HEK293T (cell line): ENCODE measurements around the gene SCYL2.

Source experiments
- BHLHE40 ChIP-seq: fragments of 450-650 bp; IDR thresholded peaks from 2 replicates; pipeline ENCODE4 v1.6.1; 2016; ENCODE audit warnings: mild to moderate bottlenecking, moderate library complexity, borderline replicate concordance
- CTBP1 ChIP-seq: fragments of 450-650 bp; IDR thresholded peaks from 2 replicates; pipeline ENCODE4 v1.6.1; 2016; ENCODE audit warnings: borderline replicate concordance
- ELF4 ChIP-seq: fragments of 450-650 bp; IDR thresholded peaks from 2 replicates; pipeline ENCODE4 v1.6.1; 2017; ENCODE audit warnings: antibody characterized with exemption
- FOXA1 ChIP-seq: fragments of 450-650 bp; IDR thresholded peaks from 2 replicates; pipeline ENCODE4 v1.6.1; 2016; ENCODE audit warnings: mild to moderate bottlenecking
- FOXK2 ChIP-seq: fragments of 450-650 bp; IDR thresholded peaks from 2 replicates; pipeline ENCODE4 v1.6.1; 2016; ENCODE audit warnings: mild to moderate bottlenecking
- FOXM1 ChIP-seq: fragments of 450-650 bp; IDR thresholded peaks from 2 replicates; pipeline ENCODE4 v1.6.1; 2017; ENCODE audit warnings: mild to moderate bottlenecking, borderline replicate concordance
- HDGF ChIP-seq: fragments of 450-650 bp; IDR thresholded peaks from 2 replicates; pipeline ENCODE4 v1.6.1; 2017; ENCODE audit warnings: antibody characterized with exemption, borderline replicate concordance
- LEF1 ChIP-seq: fragments of 450-650 bp; IDR thresholded peaks from 2 replicates; pipeline ENCODE4 v1.6.1; 2017; ENCODE audit warnings: mild to moderate bottlenecking, borderline replicate concordance
- NFRKB ChIP-seq: fragments of 450-650 bp; IDR thresholded peaks from 2 replicates; pipeline ENCODE4 v1.6.1; 2016; ENCODE audit warnings: mild to moderate bottlenecking, moderate library complexity
- PKNOX1 ChIP-seq: fragments of 450-650 bp; IDR thresholded peaks from 2 replicates; pipeline ENCODE4 v1.6.1; 2016
- SP1 ChIP-seq: fragments of 450-650 bp; IDR thresholded peaks from 2 replicates; pipeline ENCODE4 v1.6.1; 2017
- SUZ12 ChIP-seq: fragments of 450-650 bp; IDR thresholded peaks from 2 replicates; pipeline ENCODE4 v1.6.1; 2016; ENCODE audit warnings: mild to moderate bottlenecking
- TARDBP ChIP-seq: fragments of 450-650 bp; IDR thresholded peaks from 2 replicates; pipeline ENCODE4 v1.6.1; 2016
- ZNF384 ChIP-seq: fragments of 450-650 bp; IDR thresholded peaks from 2 replicates; pipeline ENCODE4 v1.6.1; 2016

DNA sequence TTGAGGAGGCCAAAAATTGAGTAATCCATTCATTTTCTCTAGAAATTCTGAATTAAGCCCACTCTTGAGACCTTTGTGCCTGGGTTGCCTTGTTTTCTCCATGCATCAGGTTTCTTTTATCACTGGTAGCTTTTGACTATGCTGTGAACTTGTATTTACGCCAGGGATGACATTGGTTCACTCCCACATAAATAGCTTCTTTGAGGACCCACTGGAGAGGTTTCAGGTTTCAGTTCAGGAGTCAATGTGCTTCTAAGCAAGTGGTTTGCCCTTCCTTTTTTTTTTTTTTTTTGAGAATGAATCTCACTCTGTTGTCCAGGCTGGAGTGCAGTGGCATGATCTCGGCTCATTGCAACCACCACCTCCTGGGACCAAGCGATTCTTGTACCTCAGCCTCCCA is 79.7 kb downstream of the SCYL2 start:
- TF ChIP-seq FOXK2 (no peak), SP1 (no peak), TARDBP (no peak), FOXA1 (no peak), BHLHE40 (no peak), NFRKB (no peak), FOXM1 (no peak), SUZ12 (no peak), ELF4 (no peak), HDGF (no peak), CTBP1 (no peak), ZNF384 (peak; percentile 47; the same call in 1 of the 2 replicates), LEF1 (no peak), PKNOX1 (no peak)
